Measurements from ENCODE around the gene SGK1.
"Not testable (repeated sequence)": the region's sequence is repeated elsewhere in the genome, so short reads cannot be mapped to it uniquely, and the experiment has no call there.

The SGK1 gene

DNA sequence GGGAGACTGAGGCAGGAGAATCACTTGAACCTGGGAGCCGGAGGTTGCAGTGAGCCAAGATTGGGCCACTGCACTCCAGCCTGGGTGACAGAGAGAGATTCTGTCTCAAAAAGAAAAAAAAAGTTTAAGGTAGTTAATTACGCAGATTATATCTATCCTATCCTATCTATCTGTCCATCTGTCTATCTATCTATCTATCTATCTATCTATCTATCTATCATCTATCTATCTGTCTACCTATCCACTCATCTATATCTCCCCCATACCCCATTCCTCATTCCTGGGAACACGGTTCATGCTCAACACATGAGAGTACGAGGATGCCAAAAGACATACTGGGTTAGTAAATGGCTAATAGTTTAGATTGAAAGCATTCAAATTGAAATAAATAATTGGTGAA lies 8.3 kb upstream of the SGK1 start:
- DNase-seq, result not testable (repeated sequence)

DNA sequence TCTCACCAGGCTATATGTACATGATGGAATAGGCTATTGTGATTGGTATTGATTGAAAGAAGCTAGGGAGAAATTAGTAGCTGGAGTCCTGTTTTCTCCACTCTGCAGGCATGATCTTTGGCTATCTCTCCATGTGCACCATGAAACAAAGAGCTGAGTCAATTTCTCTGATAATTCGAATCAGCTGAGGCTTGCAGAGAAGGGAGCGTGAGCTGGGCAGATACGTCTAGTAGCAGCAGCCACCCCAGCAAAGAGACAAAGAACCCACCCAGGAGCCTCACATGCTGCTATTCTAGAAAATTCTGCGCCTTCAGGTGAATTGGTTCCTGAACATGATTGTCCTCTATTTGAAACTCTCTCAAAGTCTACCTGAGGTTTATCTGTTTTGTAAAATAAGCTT lies 6.9 kb upstream of the SGK1 start:
- DNase-seq, result no peak

GRCh38 chr6:134324141-134324540 lies 6.2 kb upstream of the SGK1 start:
- DNase-seq, result no peak

GRCh38 chr6:134323698-134324097 lies 5.8 kb upstream of the SGK1 start:
- no peak for DNase-seq

DNA sequence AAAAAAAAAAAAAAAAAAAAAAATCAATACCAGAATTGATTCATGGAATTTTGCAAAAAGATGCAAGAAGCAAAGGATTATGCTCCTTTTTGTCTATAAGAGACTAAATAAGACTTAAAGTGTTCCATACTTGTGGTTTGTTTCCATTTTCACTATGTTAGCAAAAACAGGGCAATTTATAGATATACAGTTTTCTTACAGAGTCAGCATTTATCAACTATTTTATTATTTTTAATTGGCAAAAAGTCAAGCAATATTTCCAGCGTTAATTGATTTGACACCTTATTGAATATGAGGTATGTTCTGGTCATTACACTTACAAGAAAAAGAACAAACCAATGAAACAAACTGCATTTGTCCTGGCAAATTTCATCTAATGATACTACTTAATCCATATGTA lies 5.4 kb upstream of the SGK1 start:
- no peak for DNase-seq

DNA sequence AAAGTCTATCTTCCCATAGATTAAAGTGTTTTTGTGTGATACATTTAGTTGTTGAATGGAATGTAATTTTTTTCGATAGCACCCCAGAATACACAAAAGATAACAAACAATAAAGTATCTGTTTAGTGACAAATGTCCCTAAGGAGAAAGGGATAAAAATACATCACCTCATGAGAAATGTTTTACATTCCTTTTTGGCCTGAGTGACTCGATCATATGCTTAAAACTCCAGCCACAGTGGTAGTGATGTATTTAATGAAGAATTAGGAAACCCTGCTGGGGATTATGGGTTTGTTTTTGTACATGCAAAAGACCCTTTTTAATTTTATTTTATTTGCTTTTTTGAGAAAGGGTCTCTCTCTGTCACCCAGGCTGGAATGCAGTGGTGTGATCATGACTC lies 4.3 kb upstream of the SGK1 start:
- no peak for DNase-seq

DNA sequence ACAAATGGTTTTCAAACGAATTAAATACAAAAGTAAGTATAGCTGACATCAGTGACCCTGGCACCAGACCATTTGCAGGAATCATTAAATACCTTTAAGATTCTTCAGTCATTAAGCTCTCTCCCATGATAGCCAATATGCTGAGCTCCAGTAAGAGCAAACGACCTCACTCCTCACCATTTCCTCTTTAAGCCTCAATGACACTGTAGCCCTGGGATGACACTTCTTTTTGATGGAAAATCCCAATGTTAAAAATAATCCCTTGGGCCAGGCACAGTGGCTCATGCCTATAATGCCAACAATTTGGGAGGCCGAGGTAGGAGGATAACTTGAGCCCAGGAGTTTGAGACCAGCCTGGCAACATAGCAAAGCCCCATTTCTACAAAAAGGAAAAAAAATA lies 3.3 kb upstream of the SGK1 start:
- DNase-seq, result no peak

- not testable (repeated sequence) for DNase-seq
These were observed 1.8 kb upstream of the SGK1 start for GRCh38 chr6:134319686-134320085.

DNA sequence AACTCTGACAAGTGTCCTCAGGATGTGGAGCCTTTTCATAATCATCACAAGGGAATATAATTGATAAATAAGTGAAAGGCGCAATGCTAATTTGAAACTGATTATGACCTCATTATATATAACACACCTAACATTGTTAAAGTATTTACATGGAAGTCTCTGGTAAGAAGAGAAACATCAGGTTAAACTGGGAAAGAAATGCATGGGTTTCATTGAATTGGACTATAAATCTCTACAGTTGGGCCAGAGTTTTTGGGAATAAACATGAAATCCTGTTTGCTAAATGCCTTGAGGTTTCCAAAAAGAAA lies 1.0 kb upstream of the SGK1 start:
- no peak for DNase-seq

GRCh38 chr6:134318236-134318973 lies 493 bp upstream of the SGK1 start:
- no peak for DNase-seq

GRCh38 chr6:134316733-134317431 lies 1.0 kb downstream of the SGK1 start:
- no peak for DNase-seq

DNA sequence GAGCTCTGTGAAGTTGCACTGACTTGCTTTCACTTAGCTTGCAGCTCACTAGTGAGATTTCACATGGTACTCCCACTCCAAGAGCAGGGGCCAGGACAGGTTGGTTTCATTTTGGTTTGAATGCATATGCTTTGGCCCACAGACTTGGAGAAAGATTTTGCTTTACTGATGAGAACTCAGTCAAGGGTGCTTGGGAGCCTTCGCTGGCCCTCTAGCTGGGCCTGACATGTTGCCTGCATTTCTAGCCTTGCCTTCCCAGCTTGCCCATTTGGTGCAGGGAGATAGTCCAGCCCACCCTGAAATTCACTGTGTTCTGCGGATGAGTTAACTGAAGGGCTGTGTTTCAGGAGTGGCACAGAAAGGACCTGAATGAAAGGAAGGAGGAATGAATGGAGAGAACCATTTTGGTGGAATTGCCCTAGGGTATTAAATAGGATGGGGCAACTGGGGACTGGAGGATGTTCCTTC lies 1.9 kb downstream of the SGK1 start:
- DNase-seq, result no peak

GRCh38 chr6:134315189-134315588 lies 2.7 kb downstream of the SGK1 start:
- no peak for DNase-seq

DNA sequence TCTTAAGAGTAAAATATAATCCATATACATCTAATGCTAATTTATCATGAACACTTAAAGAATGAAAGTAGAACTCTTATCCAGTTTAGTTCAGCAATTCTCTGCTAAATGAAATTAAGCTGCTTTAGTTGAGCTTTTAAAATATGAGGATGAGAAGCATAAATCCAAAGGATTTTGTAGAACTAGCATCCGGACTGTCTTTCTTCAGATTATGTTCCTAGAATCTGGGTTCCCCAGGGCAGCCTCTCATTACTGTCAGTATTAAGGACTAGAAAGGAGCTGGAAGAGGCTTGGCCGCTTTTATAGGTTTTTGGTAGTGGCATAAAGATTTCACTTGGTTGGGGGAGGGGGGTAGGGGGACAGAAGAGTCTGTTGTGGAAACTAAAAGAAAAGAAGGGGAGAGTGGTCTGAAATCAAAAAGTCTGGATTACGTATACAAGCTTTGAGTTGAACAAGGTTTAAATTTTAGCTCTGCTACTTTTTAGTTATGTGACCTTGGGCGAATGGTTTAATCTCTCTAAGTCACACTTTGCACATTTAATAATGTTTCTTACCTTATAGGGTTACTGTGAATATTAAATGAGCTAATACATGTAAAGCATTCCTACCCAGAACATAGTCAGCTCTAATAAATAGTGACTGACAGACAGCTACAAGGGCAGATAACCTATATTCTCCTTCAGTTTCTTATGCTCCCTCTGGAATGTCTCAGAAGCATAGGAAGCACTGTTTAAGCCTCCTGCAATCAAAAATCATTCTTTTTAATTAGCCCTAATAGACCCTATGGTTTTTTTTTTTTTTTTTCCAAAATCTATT lies 3.7 kb downstream of the SGK1 start:
- DNase-seq, result no peak

DNA sequence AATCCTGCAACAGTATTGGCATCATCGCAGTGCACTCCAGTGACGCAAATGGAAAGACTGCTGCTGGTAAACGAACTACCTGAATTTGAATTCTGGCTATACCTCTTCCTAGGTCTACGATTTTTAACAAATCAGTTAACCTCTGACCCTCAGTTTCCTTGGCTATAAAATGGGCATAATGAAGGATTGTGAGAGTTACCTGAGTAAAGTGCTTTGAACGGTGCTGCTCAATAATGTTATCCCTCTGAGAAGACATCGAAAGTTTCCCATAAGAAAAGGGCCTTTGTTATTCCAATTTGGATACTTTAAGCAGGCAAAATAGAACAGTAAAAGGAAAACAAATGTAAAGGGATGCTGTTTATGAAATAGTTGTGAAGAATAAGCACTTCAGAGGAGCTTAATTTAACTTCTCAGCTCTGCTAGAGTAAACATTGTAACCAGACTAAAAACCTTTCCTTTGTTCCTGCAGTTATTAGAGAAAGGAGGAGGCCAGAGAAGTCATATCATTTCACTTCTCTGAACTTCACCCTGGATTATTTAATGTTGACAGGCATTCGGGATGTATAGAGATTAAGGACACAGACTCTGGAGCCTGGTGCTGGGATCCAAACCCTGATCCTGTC lies 5.8 kb downstream of the SGK1 start:
- DNase-seq, result no peak

DNA sequence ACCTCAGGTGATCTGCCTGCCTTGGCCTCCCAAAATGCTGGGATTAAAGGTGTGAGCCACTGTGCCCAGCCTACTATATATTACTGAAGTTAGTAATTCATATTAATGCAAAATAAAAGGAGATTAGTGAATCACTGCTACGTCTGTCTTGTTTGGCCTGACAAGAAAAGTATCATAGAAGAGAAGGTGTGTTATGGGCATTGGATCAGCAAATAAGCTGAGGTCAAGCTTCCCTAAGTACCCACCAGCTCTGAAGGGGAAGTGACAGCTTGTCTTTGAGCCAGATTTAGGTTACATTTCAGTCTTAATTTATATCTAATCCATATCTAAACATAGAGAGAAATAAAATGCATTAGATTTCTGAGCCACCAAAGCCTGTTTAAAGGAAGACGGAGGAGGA lies 7.1 kb downstream of the SGK1 start:
- no peak for DNase-seq

- DNase-seq, result no peak
These were observed 7.8 kb downstream of the SGK1 start for GRCh38 chr6:134309983-134310605.

DNA sequence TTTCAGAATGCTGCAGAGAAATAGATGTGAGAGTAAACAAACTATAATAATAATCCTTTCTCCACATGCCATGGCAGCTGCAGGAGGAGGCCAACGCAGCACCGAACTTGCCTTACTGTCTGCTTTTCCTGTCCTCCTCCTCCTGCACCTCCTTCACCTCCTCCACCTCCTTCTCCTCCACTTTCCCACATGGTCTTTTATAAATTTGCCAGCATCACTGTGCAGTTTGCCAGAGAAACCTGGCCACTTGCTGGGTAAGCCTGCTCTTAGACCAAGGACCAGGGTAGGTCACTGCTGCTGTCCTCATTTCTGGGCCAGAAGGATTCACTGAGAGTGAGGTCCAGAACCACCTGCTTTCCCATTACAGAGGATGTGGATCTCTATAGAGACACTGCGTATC lies 8.7 kb downstream of the SGK1 start:
- no peak for DNase-seq

DNA sequence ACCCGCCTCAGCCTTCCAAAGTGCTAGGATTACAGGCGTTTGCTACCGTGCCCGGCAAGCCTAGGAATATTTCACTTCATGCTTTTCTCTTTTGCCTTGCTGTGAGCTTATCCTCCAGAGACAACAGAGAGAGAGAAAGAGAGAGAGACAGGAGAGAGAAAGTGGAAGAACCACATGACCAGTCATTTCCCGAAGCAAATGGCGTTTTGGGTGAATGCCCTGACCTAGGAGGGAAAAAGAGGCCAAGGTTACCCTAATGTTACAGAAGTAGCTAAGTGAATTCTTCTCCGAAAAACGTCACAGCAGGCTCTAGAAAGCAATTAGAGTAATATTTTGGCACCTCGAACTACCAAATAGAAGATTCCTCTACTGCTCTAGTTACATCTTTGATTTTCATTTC lies 9.1 kb downstream of the SGK1 start:
- no peak for DNase-seq

GRCh38 chr6:134307870-134308269 lies 10.0 kb downstream of the SGK1 start:
- DNase-seq, result no peak

- no peak for DNase-seq
These were observed 10.8 kb downstream of the SGK1 start for GRCh38 chr6:134307075-134307474.

- DNase-seq, result not testable (repeated sequence)
These were observed 13.5 kb downstream of the SGK1 start for GRCh38 chr6:134304381-134304780.

- DNase-seq, result no peak
These were observed 14.0 kb downstream of the SGK1 start for GRCh38 chr6:134303891-134304290.
